MM.1S (cell line): ENCODE measurements around the gene TJP1.

Source experiments
- CTCF ChIP-seq: fragments of 300-600 bp; sonication (generic); IDR thresholded peaks from 2 replicates; pipeline ENCODE4 v1.5.1; 2016; ENCODE audit warnings: antibody characterized with exemption, low read length, mixed read lengths
- EZH2 ChIP-seq: fragments of 300-600 bp; sonication (generic); optimal IDR thresholded peaks from 2 replicates; pipeline ENCODE3; 2017; ENCODE audit warnings: low read depth, mild to moderate bottlenecking, antibody characterized with exemption, low read length, mixed read lengths
- EZH2phosphoT487 ChIP-seq: fragments of 300-600 bp; sonication (generic); IDR thresholded peaks from 2 replicates; pipeline ENCODE4 v1.6.1; 2018; ENCODE audit warnings: antibody characterized with exemption, low read length

GRCh38 chr15:29840926-29841325 lies 18.7 kb upstream of the TJP1 start:
- TF ChIP-seq CTCF (no peak), EZH2phosphoT487 (no peak), EZH2 (no peak)
